Activated CD4-positive, alpha-beta T cell treated with anti-CD3 and anti-CD28 coated beads, Interleukin-10, Interleukin-2, amounts not matched to agents 100 ng/mL and 50 ng/mL, durations not matched to agents 16 hours and 8 hours (primary cell): ENCODE data around the gene NEURL1.

ENCODE experiments used
- DNase-seq: peaks from one replicate; pipeline ENCODE4 v3.0.0-alpha.2; 2020

NEURL1 gene, protein sequence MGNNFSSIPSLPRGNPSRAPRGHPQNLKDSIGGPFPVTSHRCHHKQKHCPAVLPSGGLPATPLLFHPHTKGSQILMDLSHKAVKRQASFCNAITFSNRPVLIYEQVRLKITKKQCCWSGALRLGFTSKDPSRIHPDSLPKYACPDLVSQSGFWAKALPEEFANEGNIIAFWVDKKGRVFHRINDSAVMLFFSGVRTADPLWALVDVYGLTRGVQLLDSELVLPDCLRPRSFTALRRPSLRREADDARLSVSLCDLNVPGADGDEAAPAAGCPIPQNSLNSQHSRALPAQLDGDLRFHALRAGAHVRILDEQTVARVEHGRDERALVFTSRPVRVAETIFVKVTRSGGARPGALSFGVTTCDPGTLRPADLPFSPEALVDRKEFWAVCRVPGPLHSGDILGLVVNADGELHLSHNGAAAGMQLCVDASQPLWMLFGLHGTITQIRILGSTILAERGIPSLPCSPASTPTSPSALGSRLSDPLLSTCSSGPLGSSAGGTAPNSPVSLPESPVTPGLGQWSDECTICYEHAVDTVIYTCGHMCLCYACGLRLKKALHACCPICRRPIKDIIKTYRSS

DNA sequence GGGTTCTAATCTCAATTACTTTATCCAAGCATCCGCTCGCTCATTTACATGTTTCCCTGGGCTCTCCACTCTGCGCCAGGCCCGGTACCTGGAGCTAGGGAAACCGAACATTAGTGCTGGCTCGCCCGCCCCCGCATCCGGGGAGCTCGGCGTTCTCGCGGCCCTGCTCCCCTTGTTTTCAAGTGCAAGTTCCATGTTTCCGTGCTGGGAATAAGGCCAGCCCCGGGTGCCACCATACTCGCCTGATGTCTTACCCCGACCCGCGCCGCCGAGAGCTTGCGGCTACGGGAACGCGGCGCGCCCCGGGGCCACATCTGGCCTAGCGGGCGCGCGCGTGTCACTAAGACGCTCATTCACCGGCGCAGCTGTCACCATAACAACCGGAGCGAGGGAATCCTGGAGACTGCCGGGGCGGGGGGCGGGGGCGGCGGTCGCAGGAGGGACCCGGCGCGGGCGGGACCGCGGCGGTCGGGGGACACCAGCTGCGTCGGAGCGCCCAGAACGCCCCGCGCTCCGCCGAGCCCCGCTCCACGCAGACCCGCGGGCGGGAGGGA lies at the start of gene NEURL1:
NEURL1 (plus strand) TSS at position 344 of the 554 bp plus-strand sequence. CDS start 683 bp downstream, outside the sequence.
- DNase-seq = peak; percentile 26

- no peak for DNase-seq
These were observed 49.0 kb upstream of the NEURL1 start for GRCh38 chr10:103444478-103444877.

- no peak for DNase-seq
These were observed 48.1 kb upstream of the NEURL1 start for GRCh38 chr10:103445366-103445765.

- no peak for DNase-seq
These were observed 47.5 kb upstream of the NEURL1 start for GRCh38 chr10:103445767-103446567.

- DNase-seq = no peak
These were observed 46.3 kb upstream of the NEURL1 start for GRCh38 chr10:103447187-103447586.

DNA sequence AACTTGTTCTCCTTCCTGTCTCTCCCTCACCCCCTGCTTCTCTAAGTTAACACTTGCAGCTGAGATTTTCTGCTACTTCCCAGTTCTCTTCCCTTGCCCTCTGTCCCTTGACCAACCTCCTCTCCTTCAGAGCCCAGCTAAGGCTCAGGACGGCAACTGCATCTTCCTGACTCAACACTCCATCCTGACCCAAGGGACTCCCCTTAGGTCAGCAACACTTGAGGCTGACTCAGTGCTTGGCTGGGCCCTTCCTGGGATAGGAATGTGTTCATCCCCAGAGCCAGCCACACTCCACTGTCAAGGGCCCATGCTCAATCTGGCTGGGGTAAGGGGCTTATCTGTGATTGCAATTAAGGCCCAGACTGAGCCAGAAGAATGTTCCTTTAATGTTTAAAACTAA lies 44.8 kb upstream of the NEURL1 start:
- no peak for DNase-seq

- DNase-seq = no peak
These were observed 44.0 kb upstream of the NEURL1 start for GRCh38 chr10:103449208-103450144.

DNA sequence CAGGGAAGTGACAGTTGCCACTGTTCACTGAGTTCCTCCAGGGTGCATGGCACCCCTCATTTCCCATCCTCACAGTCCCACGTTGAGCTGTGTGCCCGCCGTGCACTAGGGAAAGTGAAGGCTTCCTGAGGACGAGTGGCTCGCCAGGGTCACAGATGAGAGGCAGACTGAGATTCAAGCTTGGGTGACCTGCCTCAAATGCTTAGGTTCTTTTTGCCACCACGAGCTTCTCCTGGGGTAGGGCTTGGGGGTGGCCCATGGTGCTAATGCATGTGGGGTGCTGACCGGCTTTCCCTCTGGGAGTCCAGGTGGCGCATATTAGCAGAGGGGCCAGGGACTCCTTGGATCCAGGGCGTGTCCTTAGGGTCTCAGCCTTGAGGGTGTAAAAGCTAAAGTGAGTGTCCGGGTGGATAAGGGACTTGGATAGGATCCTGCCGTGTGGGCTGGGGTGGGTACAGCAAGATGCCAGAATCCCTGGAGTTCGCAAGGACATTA lies 43.3 kb upstream of the NEURL1 start:
- DNase-seq = no peak

- DNase-seq = peak; percentile 72
These were observed 42.3 kb upstream of the NEURL1 start for GRCh38 chr10:103451091-103451813.

- peak; percentile 58 for DNase-seq
These were observed 41.5 kb upstream of the NEURL1 start, which contains the start of gene CALHM2 for GRCh38 chr10:103451831-103452505. Gene CALHM2 (minus strand): TSS chr10:103452370. CDS start chr10:103449941, 2,429 bp downstream.

DNA sequence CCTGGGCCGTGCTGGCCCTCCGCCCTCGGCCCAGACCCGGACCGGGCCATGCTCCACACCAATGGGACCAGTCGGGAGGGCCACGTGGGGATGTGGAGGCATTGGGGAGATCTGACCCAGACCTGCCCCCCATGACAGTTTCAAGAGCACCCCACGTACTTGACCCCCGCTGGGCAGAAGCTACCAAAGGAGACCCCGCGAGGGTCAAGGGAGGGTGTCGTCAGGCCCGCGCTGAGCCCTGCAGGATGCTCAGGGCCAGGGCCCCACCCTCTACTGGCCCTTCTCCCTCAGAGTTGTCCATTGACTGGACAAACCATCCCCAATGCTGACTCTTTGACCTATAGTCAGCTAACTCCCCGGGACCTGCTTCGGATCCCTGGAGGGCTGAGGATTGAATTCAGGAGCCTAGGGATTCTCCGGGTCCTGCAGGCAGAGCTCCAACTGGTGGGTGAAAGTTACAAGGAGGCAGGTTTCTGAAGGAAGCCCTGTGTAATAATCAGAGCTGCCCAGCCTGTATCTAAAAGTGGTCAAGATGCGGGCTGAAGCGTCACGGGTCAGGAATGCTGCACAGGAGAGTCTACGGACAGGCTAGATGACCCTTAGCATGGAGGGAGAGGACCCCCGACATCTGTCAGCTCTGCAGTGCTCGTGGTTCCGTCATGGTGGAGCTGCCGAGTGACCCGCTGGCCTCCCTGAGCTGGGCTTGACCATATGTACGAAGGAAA lies 40.8 kb upstream of the NEURL1 start:
- no peak for DNase-seq

- no peak for DNase-seq
These were observed 39.5 kb upstream of the NEURL1 start for GRCh38 chr10:103454026-103454425.

GRCh38 chr10:103455235-103455634 lies 38.3 kb upstream of the NEURL1 start:
- DNase-seq = no peak

DNA sequence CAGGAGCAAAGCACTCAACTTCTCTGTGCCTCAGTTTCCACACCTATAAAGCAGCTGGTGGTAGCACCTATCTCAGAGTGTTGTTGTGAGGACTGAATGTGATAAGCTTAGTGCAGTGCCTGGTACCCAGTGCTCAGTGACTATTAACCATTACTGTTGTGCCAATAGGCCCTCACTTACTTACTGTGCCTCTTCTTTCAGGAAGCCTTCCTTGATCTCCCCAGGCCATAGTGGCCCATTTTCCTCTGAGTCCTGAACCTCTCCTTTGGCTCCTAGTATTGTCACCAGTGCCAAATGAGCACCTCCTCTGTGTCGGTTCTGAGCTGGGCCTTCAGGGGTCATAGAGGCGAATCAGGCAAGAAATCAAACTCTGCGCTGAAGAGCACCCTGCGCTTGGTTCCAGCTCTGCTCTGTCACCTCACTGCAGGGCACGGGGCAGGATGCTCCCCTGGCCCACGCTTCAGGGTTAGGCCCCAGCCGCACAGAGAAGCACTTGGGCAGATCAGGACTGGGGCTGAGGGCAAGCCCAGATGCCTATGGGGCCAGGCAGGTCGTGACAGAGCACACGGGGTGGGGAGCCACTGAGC lies 37.3 kb upstream of the NEURL1 start:
- no peak for DNase-seq

DNA sequence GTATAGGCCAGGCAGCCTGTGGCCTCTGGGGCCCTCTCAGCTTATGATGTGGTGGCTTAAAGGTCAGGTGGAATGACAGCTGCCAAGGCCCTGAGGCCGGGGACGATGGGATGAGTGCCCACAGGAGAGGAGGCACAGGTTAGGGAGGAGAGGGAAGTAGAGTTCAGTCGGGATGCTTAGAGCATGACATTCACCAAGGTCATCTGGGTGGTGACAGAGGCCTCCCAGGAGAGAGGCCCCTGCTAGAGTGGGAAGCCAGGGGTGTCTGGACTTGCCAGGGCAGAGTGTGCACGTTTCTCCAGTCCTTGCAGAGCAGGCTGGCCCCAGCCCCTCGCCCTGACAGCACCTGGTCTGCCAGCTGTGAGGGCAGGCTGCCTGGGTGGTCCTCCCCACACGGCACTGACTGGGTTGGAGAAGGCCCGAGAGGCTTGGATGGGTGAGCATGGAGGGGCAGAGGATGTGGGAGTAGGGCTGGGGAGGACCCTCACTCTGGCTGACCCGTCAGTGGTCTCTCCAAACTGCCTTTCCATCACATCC lies 36.3 kb upstream of the NEURL1 start:
- DNase-seq = no peak

- no peak for DNase-seq
These were observed 35.5 kb upstream of the NEURL1 start for GRCh38 chr10:103457896-103458583.

GRCh38 chr10:103458720-103459119 lies 34.8 kb upstream of the NEURL1 start, which contains the start of gene CALHM1:
Gene CALHM1 (minus strand): TSS chr10:103458900. CDS start chr10:103458751, 149 bp downstream.
- no peak for DNase-seq

DNA sequence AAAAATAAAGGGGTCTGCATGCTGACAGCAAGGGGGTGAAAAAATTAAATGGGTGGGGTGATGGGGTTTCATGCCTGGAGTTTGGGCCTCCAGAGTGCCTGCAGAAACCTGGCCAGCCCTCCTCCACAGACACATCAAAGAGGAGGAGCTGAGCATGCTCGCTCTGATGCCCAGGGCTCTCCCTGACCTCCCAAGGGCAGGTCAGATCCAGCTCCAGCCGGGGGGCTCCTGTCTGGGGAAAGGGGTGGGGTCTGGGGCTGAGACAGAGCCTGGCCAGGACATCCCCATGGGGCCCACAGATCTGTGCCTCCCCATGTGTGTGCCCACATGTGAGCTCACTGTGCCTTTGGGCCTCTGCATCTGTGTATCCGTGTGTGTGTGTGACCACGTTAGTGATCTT lies 33.9 kb upstream of the NEURL1 start:
- DNase-seq = no peak
